AG08395 (cell line): ENCODE data around the gene NACC1.
"Not testable (repeated sequence)": the region's sequence is repeated elsewhere in the genome, so short reads cannot be mapped to it uniquely, and the experiment has no call there.

ENCODE experiments used
- DNase-seq: peaks from one replicate; pipeline ENCODE4 v3.0.0; 2012; ENCODE audit warnings: mixed read lengths, low spot score

NACC1 gene

GRCh38 chr19:13164343-13165161, 46.5 kb downstream of the NACC1 start:
- DNase-seq: no peak

- no peak for DNase-seq
Observed at GRCh38 chr19:13165162-13165997, 47.3 kb downstream of the NACC1 start.

GRCh38 chr19:13166151-13166550, 48.1 kb downstream of the NACC1 start:
- not testable (repeated sequence) for DNase-seq

GRCh38 chr19:13169769-13170168, 51.7 kb downstream of the NACC1 start:
- peak; percentile 90 for DNase-seq

GRCh38 chr19:13171146-13171545, 53.1 kb downstream of the NACC1 start:
- no peak for DNase-seq

GRCh38 chr19:13172346-13173138, 54.5 kb downstream of the NACC1 start:
- DNase-seq: peak; percentile 82

- DNase-seq: no peak
Observed at GRCh38 chr19:13173139-13173737, 55.2 kb downstream of the NACC1 start.

- DNase-seq: no peak
Observed at GRCh38 chr19:13176345-13176744, 58.3 kb downstream of the NACC1 start.

- DNase-seq: not testable (repeated sequence)
Observed at GRCh38 chr19:13177584-13177983, 59.5 kb downstream of the NACC1 start.

GRCh38 chr19:13178291-13178690, 60.2 kb downstream of the NACC1 start:
- not testable (repeated sequence) for DNase-seq

GRCh38 chr19:13181747-13182388, 63.8 kb downstream of the NACC1 start:
- DNase-seq: peak; percentile 81

GRCh38 chr19:13184926-13185325, 66.9 kb downstream of the NACC1 start:
- DNase-seq: not testable (repeated sequence)

GRCh38 chr19:13185763-13186657, 67.9 kb downstream of the NACC1 start:
- not testable (repeated sequence) for DNase-seq

GRCh38 chr19:13186688-13187087, 68.6 kb downstream of the NACC1 start:
- DNase-seq: not testable (repeated sequence)

- no peak for DNase-seq
Observed at GRCh38 chr19:13187419-13187818, 69.4 kb downstream of the NACC1 start.

GRCh38 chr19:13189600-13189999, 71.5 kb downstream of the NACC1 start:
- DNase-seq: no peak
